Nephron progenitor cell (in vitro differentiated cells): ENCODE data around the gene LIN7A.

ENCODE experiments used
- DNase-seq: peaks from one replicate; pipeline ENCODE4 v3.0.0; 2021
- H3K27ac Mint-ChIP-seq: 2 replicates; pipeline ENCODE4 v1.8.0; 2021; ENCODE audit warnings: mild to moderate bottlenecking, moderate library complexity, mixed read lengths
- H3K27me3 Mint-ChIP-seq: 2 replicates; pipeline ENCODE4 v1.8.0; 2021; ENCODE audit warnings: mild to moderate bottlenecking, low read depth, mixed read lengths; ENCODE audit not compliant: poor library complexity
- H3K36me3 Mint-ChIP-seq: 2 replicates; pipeline ENCODE4 v1.8.0; 2021; ENCODE audit warnings: low read depth, mixed read lengths
- H3K4me1 Mint-ChIP-seq: 2 replicates; pipeline ENCODE4 v1.8.0; 2021; ENCODE audit warnings: mixed read lengths
- H3K4me3 Mint-ChIP-seq: 2 replicates; pipeline ENCODE4 v1.8.0; 2021; ENCODE audit warnings: mild to moderate bottlenecking, moderate library complexity, mixed read lengths
- H3K9me3 Mint-ChIP-seq: 2 replicates; pipeline ENCODE4 v1.8.0; 2021; ENCODE audit warnings: mild to moderate bottlenecking, moderate library complexity, mixed read lengths
- CTCF ChIP-seq: fragments of 200-600 bp; sonication (generic); IDR thresholded peaks from 2 replicates; pipeline ENCODE4 v1.5.0; 2021; ENCODE audit warnings: antibody characterized with exemption

LIN7A gene

DNA sequence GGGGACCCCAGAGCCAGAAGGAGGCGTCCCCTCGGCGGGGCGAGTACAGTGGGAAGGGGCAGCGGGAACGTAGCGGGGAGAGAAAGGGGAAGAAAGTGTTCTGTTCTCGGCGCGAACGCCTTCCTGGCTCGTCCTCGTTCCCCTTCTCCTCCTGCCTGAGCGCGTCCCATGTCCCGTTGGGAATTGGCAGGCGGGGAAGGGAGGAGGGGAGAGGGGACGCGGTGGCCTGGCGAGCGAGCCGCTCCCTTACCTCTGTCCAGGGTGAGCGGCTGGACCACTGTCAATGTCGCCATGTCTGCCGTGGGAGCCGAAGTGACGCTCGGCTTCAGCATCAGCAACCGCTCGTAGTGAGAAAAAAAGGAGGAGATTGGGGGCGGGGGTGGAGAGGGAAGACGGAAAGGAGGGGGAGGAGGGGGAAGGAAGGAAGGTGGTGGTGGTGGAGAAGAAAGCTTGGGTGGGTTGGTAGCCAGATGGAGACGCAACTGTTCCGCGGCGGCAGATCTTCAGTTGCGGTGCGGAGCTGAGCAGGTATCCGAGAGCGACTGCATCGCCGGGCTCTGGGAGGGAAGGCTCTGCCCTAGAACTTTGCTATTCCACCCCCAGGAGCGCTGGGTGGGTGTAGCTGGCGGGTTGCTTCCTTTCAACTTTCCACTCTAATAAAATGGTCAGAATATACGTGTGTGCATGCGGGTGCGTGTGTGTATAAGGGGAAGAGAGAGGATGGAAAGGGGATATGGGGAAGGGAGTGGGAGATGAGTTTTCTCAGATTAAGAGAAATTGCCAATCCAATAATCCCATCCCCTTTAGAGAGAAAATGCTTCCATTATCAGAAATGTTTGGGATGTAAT lies at the start of gene LIN7A:
LIN7A (minus strand) TSS at position 544 of the 848 bp plus-strand sequence; CDS start at position 332, 212 bp downstream.
- peak within 1 kb of the TSS; percentile 87 for H3K27ac Mint-ChIP-seq
- H3K4me3 Mint-ChIP-seq, result peak within 1 kb of the TSS; percentile 94
- peaks cover 45% of the 10 kb centered on the region for H3K4me1 Mint-ChIP-seq
- no peaks in the 10 kb centered on the region for H3K36me3 Mint-ChIP-seq
- DNase-seq, result peak; percentile 69
- peaks cover 9% of the 10 kb centered on the region for H3K27me3 Mint-ChIP-seq
- no peak for TF ChIP-seq CTCF
- no peaks in the 10 kb centered on the region for H3K9me3 Mint-ChIP-seq

DNA sequence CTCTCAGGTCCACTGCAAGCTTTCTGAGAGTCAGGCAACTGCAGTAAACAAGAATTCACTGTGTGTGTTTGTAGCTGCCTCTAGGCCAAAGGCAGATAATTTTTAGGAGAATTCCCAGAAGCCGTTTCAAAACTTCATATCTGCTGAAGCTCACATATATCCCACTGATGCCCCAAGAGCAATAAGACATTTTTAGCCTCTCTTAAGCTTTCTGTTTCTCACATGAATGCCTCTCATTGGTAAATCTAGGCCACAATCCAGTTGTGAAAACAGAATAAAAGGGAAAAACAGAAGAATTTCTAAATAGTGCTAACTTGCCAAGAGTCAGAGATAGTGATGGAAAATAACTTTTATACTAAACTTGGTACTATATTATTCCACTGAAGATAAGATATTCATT lies 48.5 kb upstream of the LIN7A start:
- Mint-ChIP-seq H3K27ac (no peak overlapping the region), H3K4me1 (no peaks in the 10 kb centered on the region), H3K36me3 (no peaks in the 10 kb centered on the region), H3K9me3 (no peaks in the 10 kb centered on the region), H3K27me3 (no peaks in the 10 kb centered on the region), H3K4me3 (no peak overlapping the region)
- TF ChIP-seq CTCF, result no peak
- DNase-seq, result no peak

GRCh38 chr12:80979816-80980215 lies 42.1 kb upstream of the LIN7A start:
- no peak for DNase-seq
- Mint-ChIP-seq H3K4me1 (peaks cover 11% of the 10 kb centered on the region), H3K27me3 (no peaks in the 10 kb centered on the region), H3K4me3 (no peak overlapping the region), H3K9me3 (no peaks in the 10 kb centered on the region), H3K36me3 (no peaks in the 10 kb centered on the region), H3K27ac (no peak overlapping the region)
- TF ChIP-seq CTCF, result no peak

GRCh38 chr12:80979251-80979650 lies 41.5 kb upstream of the LIN7A start:
- no peak for DNase-seq
- Mint-ChIP-seq H3K4me1 (peaks cover 11% of the 10 kb centered on the region), H3K36me3 (no peaks in the 10 kb centered on the region), H3K9me3 (no peaks in the 10 kb centered on the region), H3K4me3 (no peak overlapping the region), H3K27ac (no peak overlapping the region), H3K27me3 (no peaks in the 10 kb centered on the region)
- TF ChIP-seq CTCF, result no peak

DNA sequence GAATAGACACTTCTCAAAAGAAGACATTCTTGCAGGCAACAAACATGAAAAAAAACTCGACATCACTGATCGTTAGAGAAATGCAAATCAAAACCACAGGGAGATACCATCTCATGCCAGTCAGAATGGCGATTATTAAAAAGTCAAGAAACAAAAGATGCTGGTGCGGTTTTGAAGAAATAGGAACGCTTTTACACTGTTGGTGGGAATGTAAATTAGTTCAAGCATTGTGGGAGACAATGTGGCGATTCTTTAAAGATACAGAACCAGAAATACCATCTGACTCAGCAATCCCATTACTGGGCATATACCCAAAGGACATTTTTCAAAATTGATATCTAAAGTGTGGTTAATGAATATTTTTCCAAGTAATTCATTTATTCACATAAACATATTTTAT lies 39.6 kb upstream of the LIN7A start:
- Mint-ChIP-seq H3K27me3 (no peaks in the 10 kb centered on the region), H3K27ac (no peak overlapping the region), H3K9me3 (no peaks in the 10 kb centered on the region), H3K36me3 (no peaks in the 10 kb centered on the region), H3K4me1 (peaks cover 11% of the 10 kb centered on the region), H3K4me3 (no peak overlapping the region)
- TF ChIP-seq CTCF, result no peak
- no peak for DNase-seq

GRCh38 chr12:80968326-80968725 lies 30.6 kb upstream of the LIN7A start:
- TF ChIP-seq CTCF, result no peak
- no peak overlapping the region for H3K27ac Mint-ChIP-seq
- no peak overlapping the region for H3K4me3 Mint-ChIP-seq
- no peaks in the 10 kb centered on the region for H3K36me3 Mint-ChIP-seq
- DNase-seq, result no peak
- H3K4me1 Mint-ChIP-seq, result no peaks in the 10 kb centered on the region
- no peaks in the 10 kb centered on the region for H3K9me3 Mint-ChIP-seq
- H3K27me3 Mint-ChIP-seq, result no peaks in the 10 kb centered on the region
